Measurements from ENCODE around the gene GABRG3. TPM values are rescaled to one million over a fixed set of nuclear protein-coding genes. Genes with fewer than 3 reads are reported as not detected.

GABRG3 gene
- total and polyA plus RNA-seq, 9 of the 15 experiments (the other 6 are each of a cell fraction or from before 2014, with no cell fraction given): 4.0 to 15.1 (median 11.2) TPM

DNA sequence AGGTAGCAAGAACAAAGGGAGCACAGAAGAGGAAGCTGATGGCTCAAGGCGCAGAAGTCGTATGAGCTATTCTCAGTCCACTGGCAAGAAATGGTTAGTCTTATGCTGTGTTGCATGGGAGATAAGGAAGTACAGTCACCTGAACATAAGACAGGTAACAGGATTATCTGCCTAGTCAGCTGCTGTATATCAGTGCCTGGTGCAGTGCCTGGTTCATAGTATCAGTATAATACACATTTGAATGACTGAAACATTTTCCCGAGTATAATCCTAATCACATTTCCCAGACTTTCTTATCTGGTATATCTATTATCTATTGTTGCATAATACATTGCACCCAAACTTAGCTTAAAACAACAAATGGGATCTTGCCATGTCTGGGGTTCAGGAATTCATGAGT, 302.5 kb downstream of the GABRG3 start (continued):
- TF ChIP-seq, protein P1, sequence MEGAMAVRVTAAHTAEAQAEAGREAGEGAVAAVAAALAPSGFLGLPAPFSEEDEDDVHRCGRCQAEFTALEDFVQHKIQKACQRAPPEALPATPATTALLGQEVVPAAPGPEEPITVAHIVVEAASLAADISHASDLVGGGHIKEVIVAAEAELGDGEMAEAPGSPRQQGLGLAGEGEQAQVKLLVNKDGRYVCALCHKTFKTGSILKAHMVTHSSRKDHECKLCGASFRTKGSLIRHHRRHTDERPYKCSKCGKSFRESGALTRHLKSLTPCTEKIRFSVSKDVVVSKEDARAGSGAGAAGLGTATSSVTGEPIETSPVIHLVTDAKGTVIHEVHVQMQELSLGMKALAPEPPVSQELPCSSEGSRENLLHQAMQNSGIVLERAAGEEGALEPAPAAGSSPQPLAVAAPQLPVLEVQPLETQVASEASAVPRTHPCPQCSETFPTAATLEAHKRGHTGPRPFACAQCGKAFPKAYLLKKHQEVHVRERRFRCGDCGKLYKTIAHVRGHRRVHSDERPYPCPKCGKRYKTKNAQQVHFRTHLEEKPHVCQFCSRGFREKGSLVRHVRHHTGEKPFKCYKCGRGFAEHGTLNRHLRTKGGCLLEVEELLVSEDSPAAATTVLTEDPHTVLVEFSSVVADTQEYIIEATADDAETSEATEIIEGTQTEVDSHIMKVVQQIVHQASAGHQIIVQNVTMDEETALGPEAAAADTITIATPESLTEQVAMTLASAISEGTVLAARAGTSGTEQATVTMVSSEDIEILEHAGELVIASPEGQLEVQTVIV (CRISPR knock-in tag; IDR thresholded peaks at IDR 0.05; ENCODE audit: borderline replicate concordance): no peak
- TF ChIP-seq NR2C2 (CRISPR knock-in tag; IDR thresholded peaks at IDR 0.05): no peak
- no peak for TF ChIP-seq NR2C2 (tag; IDR thresholded peaks at IDR 0.05)
- TF ChIP-seq TEAD4 (IDR thresholded peaks at IDR 0.05; ENCODE audit: low read length): peak; percentile 51; the same call in 1 of the 2 replicates
- TF ChIP-seq TEAD4 (CRISPR knock-in tag; IDR thresholded peaks at IDR 0.05; ENCODE audit: borderline replicate concordance): no peak
- TF ChIP-seq, protein P2, sequence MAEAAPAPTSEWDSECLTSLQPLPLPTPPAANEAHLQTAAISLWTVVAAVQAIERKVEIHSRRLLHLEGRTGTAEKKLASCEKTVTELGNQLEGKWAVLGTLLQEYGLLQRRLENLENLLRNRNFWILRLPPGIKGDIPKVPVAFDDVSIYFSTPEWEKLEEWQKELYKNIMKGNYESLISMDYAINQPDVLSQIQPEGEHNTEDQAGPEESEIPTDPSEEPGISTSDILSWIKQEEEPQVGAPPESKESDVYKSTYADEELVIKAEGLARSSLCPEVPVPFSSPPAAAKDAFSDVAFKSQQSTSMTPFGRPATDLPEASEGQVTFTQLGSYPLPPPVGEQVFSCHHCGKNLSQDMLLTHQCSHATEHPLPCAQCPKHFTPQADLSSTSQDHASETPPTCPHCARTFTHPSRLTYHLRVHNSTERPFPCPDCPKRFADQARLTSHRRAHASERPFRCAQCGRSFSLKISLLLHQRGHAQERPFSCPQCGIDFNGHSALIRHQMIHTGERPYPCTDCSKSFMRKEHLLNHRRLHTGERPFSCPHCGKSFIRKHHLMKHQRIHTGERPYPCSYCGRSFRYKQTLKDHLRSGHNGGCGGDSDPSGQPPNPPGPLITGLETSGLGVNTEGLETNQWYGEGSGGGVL (CRISPR knock-in tag; IDR thresholded peaks at IDR 0.05): no peak
- no peak for TF ChIP-seq ETV1 (tag; conservative IDR thresholded peaks at IDR 0.05; ENCODE audit: low read depth)
- TF ChIP-seq, protein P3, sequence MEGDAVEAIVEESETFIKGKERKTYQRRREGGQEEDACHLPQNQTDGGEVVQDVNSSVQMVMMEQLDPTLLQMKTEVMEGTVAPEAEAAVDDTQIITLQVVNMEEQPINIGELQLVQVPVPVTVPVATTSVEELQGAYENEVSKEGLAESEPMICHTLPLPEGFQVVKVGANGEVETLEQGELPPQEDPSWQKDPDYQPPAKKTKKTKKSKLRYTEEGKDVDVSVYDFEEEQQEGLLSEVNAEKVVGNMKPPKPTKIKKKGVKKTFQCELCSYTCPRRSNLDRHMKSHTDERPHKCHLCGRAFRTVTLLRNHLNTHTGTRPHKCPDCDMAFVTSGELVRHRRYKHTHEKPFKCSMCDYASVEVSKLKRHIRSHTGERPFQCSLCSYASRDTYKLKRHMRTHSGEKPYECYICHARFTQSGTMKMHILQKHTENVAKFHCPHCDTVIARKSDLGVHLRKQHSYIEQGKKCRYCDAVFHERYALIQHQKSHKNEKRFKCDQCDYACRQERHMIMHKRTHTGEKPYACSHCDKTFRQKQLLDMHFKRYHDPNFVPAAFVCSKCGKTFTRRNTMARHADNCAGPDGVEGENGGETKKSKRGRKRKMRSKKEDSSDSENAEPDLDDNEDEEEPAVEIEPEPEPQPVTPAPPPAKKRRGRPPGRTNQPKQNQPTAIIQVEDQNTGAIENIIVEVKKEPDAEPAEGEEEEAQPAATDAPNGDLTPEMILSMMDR (IDR thresholded peaks at IDR 0.05 in 2 of 3, conservative IDR thresholded peaks at IDR 0.05 in 1 of 3; ENCODE audit: insufficient read depth in 2 of 3, low read depth in 1 of 3, low read length in 3 of 3): no peak

All from K562 (cell line).